Measurements from ENCODE around the gene ZNF787.

Gene ZNF787

GRCh38 chr19:56113074-56113632 lies 7.9 kb downstream of the ZNF787 start:
- no peak for ATAC-seq (ENCODE audit: insufficient read depth, low read depth)
- Histone ChIP-seq H3K27me3 (ENCODE audit: insufficient read depth, low read length, poor library complexity) (no peaks in the 10 kb centered on the region), H3K9me3 (ENCODE audit: insufficient read depth, low read length, severe bottlenecking) (no peaks in the 10 kb centered on the region), H3K4me2 (ENCODE audit: insufficient read depth, low read length) (no peak overlapping the region), H3K4me3 (ENCODE audit: low read depth in 1 of 2, low read length in 2 of 2) (no peak overlapping the region), H3K9ac (ENCODE audit: low read depth, low read length) (no peak overlapping the region), H3K4me1 (ENCODE audit: insufficient read depth, low read length) (no peaks in the 10 kb centered on the region; the same call in 1 of the 2 replicates), H3K36me3 (ENCODE audit: insufficient read depth, low read length) (peaks cover 10% of the 10 kb centered on the region; the same call in 1 of the 2 replicates), H3K79me2 (ENCODE audit: insufficient read depth, low read length) (peaks cover 91% of the 10 kb centered on the region), H4K20me1 (ENCODE audit: insufficient read depth, low read length) (peaks cover 80% of the 10 kb centered on the region), H3K27ac (ENCODE audit: low read length) (no peak overlapping the region), H2AFZ (ENCODE audit: low read depth, low read length) (no peak overlapping the region)
- no peak for TF ChIP-seq EZH2 (IDR thresholded peaks at IDR 0.05; ENCODE audit: borderline replicate concordance, low read depth, low read length, severe bottlenecking)
- TF ChIP-seq CTCF (IDR thresholded peaks at IDR 0.05; ENCODE audit: borderline replicate concordance, extremely low read depth, low read length, poor library complexity, severe bottlenecking) = no peak
- no peak for DNase-seq

GRCh38 chr19:56112313-56112709 lies 8.8 kb downstream of the ZNF787 start:
- Histone ChIP-seq H3K9ac (ENCODE audit: low read depth, low read length) (no peak overlapping the region), H3K9me3 (ENCODE audit: insufficient read depth, low read length, severe bottlenecking) (no peaks in the 10 kb centered on the region), H2AFZ (ENCODE audit: low read depth, low read length) (no peak overlapping the region), H3K4me2 (ENCODE audit: insufficient read depth, low read length) (no peak overlapping the region), H3K27me3 (ENCODE audit: insufficient read depth, low read length, poor library complexity) (no peaks in the 10 kb centered on the region), H3K79me2 (ENCODE audit: insufficient read depth, low read length) (peaks cover 90% of the 10 kb centered on the region), H3K4me3 (ENCODE audit: low read depth in 1 of 2, low read length in 2 of 2) (no peak overlapping the region), H4K20me1 (ENCODE audit: insufficient read depth, low read length) (peaks cover 78% of the 10 kb centered on the region), H3K36me3 (ENCODE audit: insufficient read depth, low read length) (peaks cover 5% of the 10 kb centered on the region; the same call in 1 of the 2 replicates), H3K27ac (ENCODE audit: low read length) (no peak overlapping the region), H3K4me1 (ENCODE audit: insufficient read depth, low read length) (no peaks in the 10 kb centered on the region)
- no peak for DNase-seq
- no peak for TF ChIP-seq EZH2 (IDR thresholded peaks at IDR 0.05; ENCODE audit: borderline replicate concordance, low read depth, low read length, severe bottlenecking)
- TF ChIP-seq CTCF (IDR thresholded peaks at IDR 0.05; ENCODE audit: borderline replicate concordance, extremely low read depth, low read length, poor library complexity, severe bottlenecking) = no peak
- no peak for ATAC-seq (ENCODE audit: insufficient read depth, low read depth)

- Histone ChIP-seq H3K4me1 (ENCODE audit: insufficient read depth, low read length) (no peaks in the 10 kb centered on the region), H3K9ac (ENCODE audit: low read depth, low read length) (no peak overlapping the region), H3K79me2 (ENCODE audit: insufficient read depth, low read length) (peaks cover 90% of the 10 kb centered on the region), H3K36me3 (ENCODE audit: insufficient read depth, low read length) (peaks cover 9% of the 10 kb centered on the region), H3K27ac (ENCODE audit: low read length) (no peak overlapping the region), H2AFZ (ENCODE audit: low read depth, low read length) (no peak overlapping the region), H3K4me3 (ENCODE audit: low read depth in 1 of 2, low read length in 2 of 2) (no peak overlapping the region), H3K27me3 (ENCODE audit: insufficient read depth, low read length, poor library complexity) (no peaks in the 10 kb centered on the region), H3K9me3 (ENCODE audit: insufficient read depth, low read length, severe bottlenecking) (no peaks in the 10 kb centered on the region), H4K20me1 (ENCODE audit: insufficient read depth, low read length) (peaks cover 78% of the 10 kb centered on the region), H3K4me2 (ENCODE audit: insufficient read depth, low read length) (no peak overlapping the region)
- TF ChIP-seq EZH2 (IDR thresholded peaks at IDR 0.05; ENCODE audit: borderline replicate concordance, low read depth, low read length, severe bottlenecking) (no peak), CTCF (IDR thresholded peaks at IDR 0.05; ENCODE audit: borderline replicate concordance, extremely low read depth, low read length, poor library complexity, severe bottlenecking) (no peak)
- DNase-seq (no peak), ATAC-seq (ENCODE audit: insufficient read depth, low read depth) (no peak)
Measured at GRCh38 chr19:56111601-56112312, 9.3 kb downstream of the ZNF787 start.
